ENCODE data around the gene TAC3. TPM values are rescaled to one million over a fixed set of nuclear protein-coding genes. Genes with fewer than 3 reads are reported as not detected.

Gene TAC3
- total RNA-seq, 1 donor from 2014 or later, result not detected

DNA sequence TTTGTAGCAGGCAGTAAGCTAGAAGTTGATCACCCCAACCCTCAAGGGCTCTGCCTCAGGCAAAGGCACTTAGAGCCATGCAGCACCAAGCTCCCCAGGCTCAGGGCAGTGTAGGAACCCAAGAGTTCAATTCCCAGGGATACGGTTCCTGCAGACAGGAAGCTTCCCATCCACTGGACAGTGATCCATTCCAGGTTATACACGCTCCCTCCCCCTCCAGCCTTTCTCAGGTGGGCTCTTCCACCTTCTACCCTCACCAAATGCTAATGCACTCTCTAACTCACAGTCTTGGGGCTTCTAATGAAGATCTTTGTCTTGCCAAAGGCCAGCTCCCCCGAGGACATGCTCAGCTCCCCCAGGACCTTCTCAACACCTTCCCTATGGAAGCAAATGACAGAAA lies 20.9 kb upstream of the TAC3 start:
- Mint-ChIP-seq H3K27ac (ENCODE audit: unreplicated experiment) (no peak overlapping the region), H3K4me1 (ENCODE audit: low read depth) (no peaks in the 10 kb centered on the region), H3K36me3 (ENCODE audit: low read depth) (no peaks in the 10 kb centered on the region), H3K9me3 (ENCODE audit: low read depth) (no peaks in the 10 kb centered on the region), H3K4me3 (ENCODE audit: unreplicated experiment) (no peak overlapping the region), H3K27me3 (ENCODE audit: low read depth) (peaks cover 33% of the 10 kb centered on the region)
- TF ChIP-seq, protein P1, sequence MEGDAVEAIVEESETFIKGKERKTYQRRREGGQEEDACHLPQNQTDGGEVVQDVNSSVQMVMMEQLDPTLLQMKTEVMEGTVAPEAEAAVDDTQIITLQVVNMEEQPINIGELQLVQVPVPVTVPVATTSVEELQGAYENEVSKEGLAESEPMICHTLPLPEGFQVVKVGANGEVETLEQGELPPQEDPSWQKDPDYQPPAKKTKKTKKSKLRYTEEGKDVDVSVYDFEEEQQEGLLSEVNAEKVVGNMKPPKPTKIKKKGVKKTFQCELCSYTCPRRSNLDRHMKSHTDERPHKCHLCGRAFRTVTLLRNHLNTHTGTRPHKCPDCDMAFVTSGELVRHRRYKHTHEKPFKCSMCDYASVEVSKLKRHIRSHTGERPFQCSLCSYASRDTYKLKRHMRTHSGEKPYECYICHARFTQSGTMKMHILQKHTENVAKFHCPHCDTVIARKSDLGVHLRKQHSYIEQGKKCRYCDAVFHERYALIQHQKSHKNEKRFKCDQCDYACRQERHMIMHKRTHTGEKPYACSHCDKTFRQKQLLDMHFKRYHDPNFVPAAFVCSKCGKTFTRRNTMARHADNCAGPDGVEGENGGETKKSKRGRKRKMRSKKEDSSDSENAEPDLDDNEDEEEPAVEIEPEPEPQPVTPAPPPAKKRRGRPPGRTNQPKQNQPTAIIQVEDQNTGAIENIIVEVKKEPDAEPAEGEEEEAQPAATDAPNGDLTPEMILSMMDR (IDR thresholded peaks at IDR 0.05), result no peak
- DNase-seq (ENCODE audit: low spot score), result no peak

DNA sequence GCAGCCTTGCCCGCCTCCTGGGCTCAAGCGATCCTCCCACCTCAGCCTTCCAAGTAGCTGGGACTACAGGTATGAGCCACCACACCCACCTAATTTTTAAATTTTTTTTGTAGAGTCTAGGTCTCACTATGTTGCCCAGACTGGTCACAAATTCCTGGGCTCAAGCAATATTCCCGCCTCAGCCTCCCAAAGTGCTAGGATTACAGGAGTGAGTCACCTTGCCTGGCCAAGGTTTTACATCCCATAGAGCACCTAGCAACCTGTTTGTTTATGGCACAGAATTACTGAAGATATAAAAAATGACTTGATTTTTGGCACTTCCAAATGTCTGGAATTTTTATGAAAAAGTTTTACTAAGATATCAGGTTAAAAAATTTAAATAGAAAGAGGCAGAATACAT lies 17.1 kb upstream of the TAC3 start:
- no peaks in the 10 kb centered on the region for H3K9me3 Mint-ChIP-seq (ENCODE audit: low read depth)
- no peak overlapping the region for H3K27ac Mint-ChIP-seq (ENCODE audit: unreplicated experiment)
- no peak for DNase-seq (ENCODE audit: low spot score)
- H3K36me3 Mint-ChIP-seq (ENCODE audit: low read depth), result no peaks in the 10 kb centered on the region
- TF ChIP-seq, protein P1 (IDR thresholded peaks at IDR 0.05), result no peak
- no peak overlapping the region for H3K4me3 Mint-ChIP-seq (ENCODE audit: unreplicated experiment)
- H3K27me3 Mint-ChIP-seq (ENCODE audit: low read depth), result peaks cover 30% of the 10 kb centered on the region
- H3K4me1 Mint-ChIP-seq (ENCODE audit: low read depth), result no peaks in the 10 kb centered on the region

DNA sequence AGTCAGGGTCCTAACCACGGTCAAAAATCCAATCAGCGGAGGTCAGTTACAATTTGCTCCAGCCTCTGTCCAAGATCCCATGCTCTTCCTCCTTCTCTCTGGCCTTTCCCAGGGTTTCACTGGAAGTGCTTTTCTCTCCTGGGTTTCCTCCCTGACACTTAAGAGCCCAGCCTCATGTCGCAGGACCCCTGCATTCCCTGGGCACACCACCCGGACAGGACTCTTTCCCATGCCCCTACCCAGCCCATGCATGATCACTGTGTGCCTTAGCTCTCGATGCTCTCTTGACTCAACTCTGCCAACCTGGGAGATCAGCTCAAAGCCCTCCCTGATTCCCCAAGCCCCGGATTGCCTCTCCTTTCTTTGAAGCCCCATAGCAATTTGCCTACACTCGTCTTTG lies 15.5 kb upstream of the TAC3 start:
- H3K27me3 Mint-ChIP-seq (ENCODE audit: low read depth), result peaks cover 33% of the 10 kb centered on the region
- no peak overlapping the region for H3K4me3 Mint-ChIP-seq (ENCODE audit: unreplicated experiment)
- no peaks in the 10 kb centered on the region for H3K36me3 Mint-ChIP-seq (ENCODE audit: low read depth)
- no peak for DNase-seq (ENCODE audit: low spot score)
- no peaks in the 10 kb centered on the region for H3K4me1 Mint-ChIP-seq (ENCODE audit: low read depth)
- H3K27ac Mint-ChIP-seq (ENCODE audit: unreplicated experiment), result no peak overlapping the region
- H3K9me3 Mint-ChIP-seq (ENCODE audit: low read depth), result no peaks in the 10 kb centered on the region
- TF ChIP-seq, protein P1 (IDR thresholded peaks at IDR 0.05), result no peak

DNA sequence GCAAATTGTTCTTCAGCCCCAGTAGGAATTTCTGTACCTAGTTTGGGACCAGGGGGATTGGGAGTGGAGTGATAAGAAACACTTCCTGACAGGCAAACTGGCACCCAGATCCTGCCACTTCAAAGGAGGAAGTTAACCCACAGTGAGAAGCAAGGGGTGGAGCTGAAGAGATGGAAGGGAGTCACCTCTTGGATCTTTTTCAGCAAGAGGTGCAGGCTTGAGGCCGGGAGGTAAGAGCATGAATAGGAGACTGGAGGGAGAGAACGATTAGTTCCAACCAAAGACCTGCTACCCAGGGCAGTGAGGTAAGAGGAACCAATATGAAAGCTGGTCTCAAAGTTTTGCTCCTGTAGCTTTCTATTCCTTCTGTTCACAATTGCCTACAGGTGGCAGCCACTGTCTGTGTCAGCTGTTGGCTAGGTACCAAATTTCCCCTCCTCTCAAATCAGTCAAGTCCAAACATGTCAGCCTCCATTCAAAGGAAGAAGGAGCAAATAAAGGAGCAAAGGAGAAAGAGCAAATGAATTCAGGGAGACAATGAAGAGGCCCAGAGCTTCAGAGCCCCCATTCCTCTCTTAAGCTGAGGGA lies 14.9 kb upstream of the TAC3 start:
- Mint-ChIP-seq H3K9me3 (ENCODE audit: low read depth) (no peaks in the 10 kb centered on the region), H3K4me1 (ENCODE audit: low read depth) (no peaks in the 10 kb centered on the region), H3K27me3 (ENCODE audit: low read depth) (peaks cover 38% of the 10 kb centered on the region), H3K36me3 (ENCODE audit: low read depth) (no peaks in the 10 kb centered on the region), H3K4me3 (ENCODE audit: unreplicated experiment) (no peak overlapping the region), H3K27ac (ENCODE audit: unreplicated experiment) (no peak overlapping the region)
- TF ChIP-seq, protein P1 (IDR thresholded peaks at IDR 0.05), result no peak
- DNase-seq (ENCODE audit: low spot score), result no peak

DNA sequence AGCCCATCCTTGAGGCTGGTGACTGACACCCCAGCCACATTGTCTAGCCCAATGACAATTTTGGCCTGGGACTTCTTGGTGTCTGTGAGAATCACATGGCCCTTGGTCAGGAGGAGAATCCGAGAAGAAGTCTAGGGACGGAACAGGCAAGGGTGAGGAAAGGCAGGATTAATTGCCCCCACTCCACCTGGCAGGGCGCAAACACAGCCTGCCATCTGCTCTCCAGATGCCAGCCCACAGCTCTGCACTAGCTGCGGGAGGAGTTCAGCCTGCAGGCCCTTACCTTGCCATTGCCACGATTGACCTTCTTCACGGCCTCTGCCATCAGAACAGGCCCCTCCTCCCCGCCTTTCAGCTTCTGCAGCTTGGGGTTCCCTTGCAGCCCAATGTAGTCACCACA lies 13.1 kb upstream of the TAC3 start:
- no peak for DNase-seq (ENCODE audit: low spot score)
- no peaks in the 10 kb centered on the region for H3K9me3 Mint-ChIP-seq (ENCODE audit: low read depth)
- H3K27ac Mint-ChIP-seq (ENCODE audit: unreplicated experiment), result no peak overlapping the region
- no peaks in the 10 kb centered on the region for H3K4me1 Mint-ChIP-seq (ENCODE audit: low read depth)
- peaks cover 46% of the 10 kb centered on the region for H3K27me3 Mint-ChIP-seq (ENCODE audit: low read depth)
- TF ChIP-seq, protein P1 (IDR thresholded peaks at IDR 0.05), result no peak
- no peak overlapping the region for H3K4me3 Mint-ChIP-seq (ENCODE audit: unreplicated experiment)
- no peaks in the 10 kb centered on the region for H3K36me3 Mint-ChIP-seq (ENCODE audit: low read depth)
